Activated CD4-positive, alpha-beta T cell treated with anti-CD3 and anti-CD28 coated beads, Interleukin-2, amount 10 ng/mL, durations not matched to agents 24 days and 14 days (primary cell): ENCODE measurements around the gene NHERF1. TPM values are rescaled to one million over a fixed set of nuclear protein-coding genes. Genes with fewer than 3 reads are reported as not detected.

Experiments used
- DNase-seq: peaks from one replicate; pipeline ENCODE4 v3.0.0; 2022
- H3K27ac Mint-ChIP-seq: one replicate; pipeline ENCODE4 v1.8.0; 2022; ENCODE audit warnings: mild to moderate bottlenecking, mixed read lengths
- H3K27me3 Mint-ChIP-seq: one replicate; pipeline ENCODE4 v1.8.0; 2022; ENCODE audit warnings: mixed read lengths
- H3K36me3 Mint-ChIP-seq: one replicate; pipeline ENCODE4 v1.8.0; 2022; ENCODE audit warnings: low read depth, mild to moderate bottlenecking, mixed read lengths
- H3K4me1 Mint-ChIP-seq: one replicate; pipeline ENCODE4 v1.8.0; 2021; ENCODE audit warnings: mixed read lengths
- H3K4me3 Mint-ChIP-seq: one replicate; pipeline ENCODE4 v1.8.0; 2022; ENCODE audit warnings: mild to moderate bottlenecking, moderate library complexity, mixed read lengths
- H3K9me3 Mint-ChIP-seq: one replicate; pipeline ENCODE4 v1.8.0; 2021; ENCODE audit warnings: mixed read lengths
- intact Hi-C: fragments of 100-400 bp; cut with micrococcal nuclease; formaldehyde crosslinking; loops from one replicate; pipeline ENCODE4 v1.15.1; 2023
- total RNA-seq: library from RNA; stranded (reverse); gene quantifications from 2 replicates; pipeline ENCODE4 v1.2.3, GENCODE V29; 2022

NHERF1 gene
- total RNA-seq, 1 donor from 2014 or later, result 134 TPM

- DNase-seq, result peak; percentile 70
- intact Hi-C loops, result no loop called here
- no peaks in the 10 kb centered on the region for H3K9me3 Mint-ChIP-seq
- H3K36me3 Mint-ChIP-seq, result peaks cover 22% of the 10 kb centered on the region
- peak overlapping the region; percentile 98 for H3K27ac Mint-ChIP-seq
- H3K4me3 Mint-ChIP-seq, result peak overlapping the region; percentile 78
- H3K4me1 Mint-ChIP-seq, result peaks cover 63% of the 10 kb centered on the region
- H3K27me3 Mint-ChIP-seq, result no peaks in the 10 kb centered on the region
Observed at GRCh38 chr17:74780443-74781238, 32.2 kb downstream of the NHERF1 start.

DNA sequence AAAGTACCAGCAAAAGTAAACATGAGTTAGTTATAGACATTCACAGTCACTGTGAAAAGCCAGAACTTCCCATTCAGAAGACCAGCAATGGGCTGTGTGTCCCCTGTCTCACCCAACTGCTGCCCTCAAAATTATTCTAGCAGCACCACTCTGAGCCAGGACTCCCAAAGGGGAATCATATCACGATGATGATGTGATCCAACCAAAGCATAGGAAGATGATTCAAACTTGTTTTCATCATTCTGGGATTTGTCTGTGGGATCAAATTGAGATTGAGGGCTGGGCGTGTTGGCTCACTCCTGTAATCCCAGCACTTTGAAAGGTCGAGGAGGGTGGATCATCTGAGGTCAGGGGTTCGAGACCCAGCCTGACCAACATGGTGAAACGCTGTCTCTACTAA, 34.1 kb downstream of the NHERF1 start:
- Mint-ChIP-seq H3K36me3 (peaks cover 22% of the 10 kb centered on the region), H3K9me3 (no peaks in the 10 kb centered on the region), H3K27ac (no peak overlapping the region), H3K27me3 (no peaks in the 10 kb centered on the region), H3K4me1 (peaks cover 59% of the 10 kb centered on the region), H3K4me3 (no peak overlapping the region)
- DNase-seq, result no peak
- intact Hi-C loops, result no loop called here

DNA sequence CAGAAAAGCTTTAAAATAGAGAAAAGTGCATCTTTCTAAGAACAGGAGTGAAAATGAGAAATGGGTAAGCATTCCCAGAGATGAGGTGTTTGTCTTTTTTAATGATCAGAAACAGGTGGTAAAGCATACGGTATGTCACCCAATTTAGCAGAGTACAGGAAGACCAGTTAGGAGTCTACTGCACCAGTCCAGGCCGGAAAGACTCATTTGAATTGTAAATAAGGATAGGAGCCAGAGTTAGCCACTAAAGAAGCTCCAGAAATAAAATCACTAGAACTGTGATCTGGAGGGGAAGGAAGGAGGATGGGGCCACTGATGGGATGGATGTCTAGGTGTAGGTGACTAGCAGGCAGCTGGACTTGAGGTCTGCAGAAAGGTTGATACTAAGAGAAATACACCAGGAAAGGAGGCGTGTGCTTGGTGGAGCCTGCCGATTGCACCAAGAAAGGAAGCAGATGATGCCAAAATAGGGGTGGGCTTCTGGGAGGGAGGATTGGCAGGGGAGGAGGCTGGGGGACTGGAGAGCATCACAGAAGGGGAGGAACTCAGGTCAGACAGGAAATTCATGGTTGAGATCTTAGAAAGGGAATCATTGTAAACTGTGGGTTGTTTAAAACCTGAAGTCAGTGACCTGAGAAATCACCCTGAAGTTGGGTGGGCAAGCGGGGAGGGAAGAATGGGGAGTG, 35.8 kb downstream of the NHERF1 start:
- peak overlapping the region; percentile 32 for H3K27ac Mint-ChIP-seq
- intact Hi-C loops, result no loop called here
- peak overlapping the region; percentile 1 for H3K4me3 Mint-ChIP-seq
- peaks cover 53% of the 10 kb centered on the region for H3K4me1 Mint-ChIP-seq
- no peak for DNase-seq
- H3K9me3 Mint-ChIP-seq, result no peaks in the 10 kb centered on the region
- no peaks in the 10 kb centered on the region for H3K27me3 Mint-ChIP-seq
- H3K36me3 Mint-ChIP-seq, result peaks cover 29% of the 10 kb centered on the region

DNA sequence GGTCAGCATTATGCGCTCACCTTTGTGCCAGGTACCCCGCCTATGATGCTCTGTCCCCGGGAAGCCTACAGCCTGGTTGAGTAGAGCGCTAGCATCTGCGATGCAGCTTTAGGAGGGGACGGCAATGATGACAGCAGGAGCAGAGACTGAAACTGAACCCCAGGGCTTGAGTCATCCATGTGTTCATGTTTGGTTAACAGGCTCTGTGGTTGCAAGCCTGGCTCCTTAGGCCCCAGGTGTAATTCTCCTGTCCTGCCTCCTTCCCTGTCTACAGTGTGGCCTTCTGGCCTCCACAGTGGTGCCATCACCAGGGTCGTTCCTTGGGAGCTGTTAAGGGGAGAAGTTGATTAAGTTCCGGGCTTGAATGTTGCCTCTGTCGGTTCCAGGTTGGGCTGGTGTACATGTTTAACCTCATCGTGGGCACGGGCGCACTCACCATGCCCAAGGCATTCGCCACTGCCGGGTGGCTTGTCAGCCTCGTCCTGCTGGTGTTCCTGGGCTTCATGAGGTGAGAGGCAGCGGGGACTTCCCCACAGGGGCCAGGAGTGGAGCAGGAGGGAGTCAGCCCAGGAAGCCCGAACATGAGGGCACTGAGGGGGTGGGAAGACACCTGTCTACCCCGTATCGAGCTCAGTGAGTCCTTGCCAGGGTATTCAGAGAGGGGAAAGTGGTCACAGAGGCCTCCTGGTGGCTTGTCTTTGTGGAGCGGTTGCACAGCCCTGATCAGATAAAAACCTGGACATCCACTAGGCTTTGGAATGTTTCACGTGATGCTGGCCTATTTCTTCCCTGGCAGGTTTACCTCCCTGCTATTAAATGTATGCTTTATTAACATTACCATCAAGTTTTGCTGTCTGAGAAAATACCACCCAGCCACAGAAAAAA, 36.9 kb downstream of the NHERF1 start:
- no peaks in the 10 kb centered on the region for H3K27me3 Mint-ChIP-seq
- H3K9me3 Mint-ChIP-seq, result no peaks in the 10 kb centered on the region
- peak overlapping the region; percentile 39 for H3K4me3 Mint-ChIP-seq
- H3K4me1 Mint-ChIP-seq, result peaks cover 50% of the 10 kb centered on the region
- intact Hi-C loops, result no loop called here
- peak; percentile 66 for DNase-seq
- H3K36me3 Mint-ChIP-seq, result peaks cover 32% of the 10 kb centered on the region
- peak overlapping the region; percentile 57 for H3K27ac Mint-ChIP-seq

GRCh38 chr17:74785981-74786360, 37.5 kb downstream of the NHERF1 start:
- H3K4me1 Mint-ChIP-seq, result peaks cover 50% of the 10 kb centered on the region
- H3K27me3 Mint-ChIP-seq, result no peaks in the 10 kb centered on the region

GRCh38 chr17:74786431-74787055, 38.1 kb downstream of the NHERF1 start:
- Mint-ChIP-seq H3K9me3 (no peaks in the 10 kb centered on the region), H3K27me3 (no peaks in the 10 kb centered on the region), H3K36me3 (peaks cover 39% of the 10 kb centered on the region), H3K4me1 (peaks cover 50% of the 10 kb centered on the region), H3K27ac (peak overlapping the region; percentile 39), H3K4me3 (peak overlapping the region; percentile 41)
- intact Hi-C loops, result no loop called here
- no peak for DNase-seq

More at GRCh38 chr17:74785981-74786360, 37.5 kb downstream of the NHERF1 start:
- Mint-ChIP-seq H3K9me3 (no peaks in the 10 kb centered on the region), H3K4me3 (peak overlapping the region; percentile 41), H3K27ac (peak overlapping the region; percentile 39), H3K36me3 (peaks cover 38% of the 10 kb centered on the region)
- no peak for DNase-seq
- intact Hi-C loops, result no loop called here

DNA sequence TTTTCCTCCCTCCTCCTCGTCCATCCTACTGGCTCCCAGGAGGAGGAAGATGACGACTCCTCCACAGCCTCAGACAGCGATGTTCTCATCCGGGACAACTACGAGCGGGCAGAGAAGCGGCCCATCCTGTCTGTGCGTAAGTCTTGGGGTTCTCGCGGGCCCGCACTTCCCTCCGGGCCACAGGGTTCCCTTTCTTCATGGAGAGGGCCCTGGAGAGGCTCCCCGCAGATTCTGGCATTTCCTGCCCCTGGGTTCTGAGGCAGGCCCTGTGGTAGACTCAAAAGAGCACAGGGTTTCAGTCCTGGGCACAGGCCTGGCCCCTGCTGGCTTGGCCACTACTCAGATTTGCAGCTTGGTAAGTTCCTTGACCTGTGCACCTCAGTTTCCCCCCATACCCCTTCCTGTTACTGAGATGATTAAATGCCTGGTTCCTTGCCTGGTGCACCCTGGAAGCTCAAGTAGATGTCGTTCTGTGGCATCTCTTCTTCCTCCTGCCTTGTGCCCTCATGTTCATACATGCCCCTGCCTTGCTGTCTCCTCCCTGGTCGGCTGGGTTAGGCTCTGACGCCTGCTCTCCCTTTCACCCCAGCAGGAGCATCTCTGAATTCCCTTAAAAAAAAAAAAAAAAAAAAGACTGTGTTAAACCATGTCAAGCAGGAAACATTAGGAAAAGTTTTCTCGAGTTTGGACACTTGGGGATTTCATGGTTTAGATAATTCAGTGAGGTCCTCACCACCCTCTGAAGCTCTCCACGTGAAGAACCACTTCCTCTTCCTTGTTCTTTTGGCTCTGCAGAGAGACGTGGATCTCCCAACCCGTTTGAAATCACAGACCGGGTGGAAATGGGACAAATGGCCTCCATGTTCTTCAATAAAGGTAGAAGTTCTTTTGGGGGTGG, 42.0 kb downstream of the NHERF1 start:
- H3K36me3 Mint-ChIP-seq, result peaks cover 35% of the 10 kb centered on the region
- intact Hi-C loops, result loop anchor here (1.0 to 2.0 kb wide), 3 partner anchors 46 to 170 kb away; no protein-coding TSS in a partner anchor
- DNase-seq, result peak; percentile 62
- H3K9me3 Mint-ChIP-seq, result no peaks in the 10 kb centered on the region
- peaks cover 34% of the 10 kb centered on the region for H3K4me1 Mint-ChIP-seq
- peak overlapping the region; percentile 59 for H3K4me3 Mint-ChIP-seq
- H3K27me3 Mint-ChIP-seq, result no peaks in the 10 kb centered on the region
- peak overlapping the region; percentile 83 for H3K27ac Mint-ChIP-seq

- no peak overlapping the region for H3K27ac Mint-ChIP-seq
- H3K4me1 Mint-ChIP-seq, result peaks cover 20% of the 10 kb centered on the region
- no peak for DNase-seq
- H3K9me3 Mint-ChIP-seq, result no peaks in the 10 kb centered on the region
- H3K36me3 Mint-ChIP-seq, result peaks cover 30% of the 10 kb centered on the region
- no peak overlapping the region for H3K4me3 Mint-ChIP-seq
- intact Hi-C loops, result no loop called here
- no peaks in the 10 kb centered on the region for H3K27me3 Mint-ChIP-seq
Observed at GRCh38 chr17:74792586-74793105, 44.2 kb downstream of the NHERF1 start.

DNA sequence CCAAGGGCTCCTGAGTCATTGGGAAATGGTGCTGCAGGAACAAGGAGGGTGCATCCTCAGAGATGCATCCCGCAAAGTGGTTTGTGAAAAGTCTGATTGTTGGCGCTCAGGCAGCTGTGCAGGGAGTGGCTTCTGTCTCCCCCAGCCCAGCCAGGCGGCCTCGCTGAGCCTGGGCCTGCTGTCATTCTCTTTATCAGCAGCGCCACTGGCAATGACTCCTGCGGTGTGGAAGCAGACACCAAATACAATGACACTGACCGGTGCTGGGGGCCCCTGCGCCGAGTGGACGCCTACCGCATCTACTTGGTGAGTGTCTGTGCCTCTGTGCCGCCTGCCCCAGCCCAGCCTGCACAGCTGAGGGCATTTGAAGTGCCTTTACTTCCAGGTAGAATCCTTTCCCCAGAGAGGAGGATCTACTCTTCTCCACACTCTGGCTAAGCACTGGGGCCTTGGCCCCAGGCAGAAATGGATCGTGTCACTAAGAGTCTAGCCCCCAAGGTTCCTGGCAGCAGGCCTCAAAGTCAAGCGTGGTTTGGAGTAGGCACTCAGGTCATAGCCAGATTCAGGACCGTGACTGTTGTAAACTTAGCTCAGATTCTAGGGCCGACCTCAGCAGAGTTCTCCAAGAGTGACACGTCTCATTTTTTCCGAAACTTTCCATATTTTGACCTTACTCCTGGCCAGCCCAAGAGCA, 47.0 kb downstream of the NHERF1 start:
- intact Hi-C loops, result no loop called here
- H3K27ac Mint-ChIP-seq, result no peak overlapping the region

DNA sequence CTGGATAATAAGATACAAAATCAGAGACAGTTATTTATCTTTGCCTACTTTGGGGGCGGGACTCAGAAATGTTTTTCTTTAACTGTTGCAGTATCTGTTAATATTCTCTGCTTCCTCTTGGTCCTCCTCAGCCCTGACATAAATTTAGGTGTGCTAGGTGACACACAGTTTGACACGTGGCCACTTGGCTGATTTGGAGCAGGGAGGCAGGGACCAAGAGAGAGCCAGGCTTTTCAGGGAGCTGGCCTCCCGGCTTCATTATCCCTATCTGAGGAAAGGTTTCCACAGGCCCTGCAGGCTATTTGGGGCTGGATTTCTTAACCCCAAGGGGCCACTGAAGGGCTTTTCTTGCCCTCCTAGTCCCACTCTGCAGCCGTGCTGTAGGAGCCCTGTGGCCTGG, 47.8 kb downstream of the NHERF1 start:
- H3K27me3 Mint-ChIP-seq, result no peaks in the 10 kb centered on the region
- H3K36me3 Mint-ChIP-seq, result peaks cover 29% of the 10 kb centered on the region
- no peaks in the 10 kb centered on the region for H3K9me3 Mint-ChIP-seq
- H3K27ac Mint-ChIP-seq, result no peak overlapping the region
- no peak for DNase-seq
- peaks cover 4% of the 10 kb centered on the region for H3K4me1 Mint-ChIP-seq
- intact Hi-C loops, result no loop called here
- no peak overlapping the region for H3K4me3 Mint-ChIP-seq

More for the DNA sequence above, 47.0 kb downstream of the NHERF1 start:
- Mint-ChIP-seq H3K9me3 (no peaks in the 10 kb centered on the region), H3K4me3 (no peak overlapping the region), H3K36me3 (peaks cover 32% of the 10 kb centered on the region), H3K4me1 (peaks cover 11% of the 10 kb centered on the region), H3K27me3 (no peaks in the 10 kb centered on the region)
- DNase-seq, result no peak

GRCh38 chr17:74796866-74797265, 48.4 kb downstream of the NHERF1 start:
- Mint-ChIP-seq H3K4me1 (no peaks in the 10 kb centered on the region), H3K36me3 (peaks cover 26% of the 10 kb centered on the region), H3K27ac (no peak overlapping the region), H3K9me3 (no peaks in the 10 kb centered on the region), H3K4me3 (no peak overlapping the region), H3K27me3 (no peaks in the 10 kb centered on the region)
- DNase-seq, result no peak
- intact Hi-C loops, result no loop called here

- Mint-ChIP-seq H3K36me3 (peaks cover 27% of the 10 kb centered on the region), H3K27ac (no peak overlapping the region), H3K27me3 (no peaks in the 10 kb centered on the region), H3K4me3 (no peak overlapping the region), H3K9me3 (no peaks in the 10 kb centered on the region), H3K4me1 (no peaks in the 10 kb centered on the region)
- no peak for DNase-seq
- intact Hi-C loops, result no loop called here
Observed at GRCh38 chr17:74797824-74798223, 49.4 kb downstream of the NHERF1 start.
